Uterus (tissue), 2 donors: ENCODE results near the gene USP47.

Experiments used
- POLR2A ChIP-seq, 2 donors: fragments of 450-650 bp; IDR thresholded peaks; one replicate each; pipeline ENCODE4 v1.6.1; 2016; ENCODE audit warnings: antibody characterized with exemption in 2 of 2, mild to moderate bottlenecking in 1 of 2, moderate library complexity in 1 of 2
- TF ChIP-seq, protein P1 (sequence below), 4 experiments: fragments of 200-600 bp in 2 of 4; fragments of 450-650 bp in 2 of 4; sonication (generic) in 2 of 4; IDR thresholded peaks; one replicate each; pipeline ENCODE4 v1.5.1; 2016 to 2019; ENCODE audit warnings: antibody characterized with exemption in 4 of 4, mild to moderate bottlenecking in 2 of 4, moderate library complexity in 1 of 4

DNA sequence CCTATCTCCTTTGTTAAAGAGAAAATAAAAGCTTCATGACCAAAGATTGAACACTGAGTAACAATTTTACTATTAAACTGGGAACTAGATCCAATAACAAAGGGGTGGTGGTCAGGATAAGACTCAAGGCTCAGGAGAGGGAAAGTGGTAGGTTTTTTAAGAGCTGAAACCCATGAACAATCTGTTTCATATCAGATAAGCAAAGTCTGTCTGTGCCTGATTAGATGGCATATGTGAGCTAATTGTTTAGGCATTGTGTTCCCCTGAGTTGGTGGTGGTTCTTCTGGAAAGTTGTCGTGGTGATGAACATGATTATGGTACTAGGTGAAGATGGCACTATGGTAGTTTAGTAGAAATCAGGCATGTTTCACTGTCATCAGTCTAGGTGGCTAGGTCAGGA, 24.4 kb downstream of the USP47 start:
- no peak for TF ChIP-seq POLR2A (IDR thresholded peaks at IDR 0.05)
- TF ChIP-seq, protein P1, sequence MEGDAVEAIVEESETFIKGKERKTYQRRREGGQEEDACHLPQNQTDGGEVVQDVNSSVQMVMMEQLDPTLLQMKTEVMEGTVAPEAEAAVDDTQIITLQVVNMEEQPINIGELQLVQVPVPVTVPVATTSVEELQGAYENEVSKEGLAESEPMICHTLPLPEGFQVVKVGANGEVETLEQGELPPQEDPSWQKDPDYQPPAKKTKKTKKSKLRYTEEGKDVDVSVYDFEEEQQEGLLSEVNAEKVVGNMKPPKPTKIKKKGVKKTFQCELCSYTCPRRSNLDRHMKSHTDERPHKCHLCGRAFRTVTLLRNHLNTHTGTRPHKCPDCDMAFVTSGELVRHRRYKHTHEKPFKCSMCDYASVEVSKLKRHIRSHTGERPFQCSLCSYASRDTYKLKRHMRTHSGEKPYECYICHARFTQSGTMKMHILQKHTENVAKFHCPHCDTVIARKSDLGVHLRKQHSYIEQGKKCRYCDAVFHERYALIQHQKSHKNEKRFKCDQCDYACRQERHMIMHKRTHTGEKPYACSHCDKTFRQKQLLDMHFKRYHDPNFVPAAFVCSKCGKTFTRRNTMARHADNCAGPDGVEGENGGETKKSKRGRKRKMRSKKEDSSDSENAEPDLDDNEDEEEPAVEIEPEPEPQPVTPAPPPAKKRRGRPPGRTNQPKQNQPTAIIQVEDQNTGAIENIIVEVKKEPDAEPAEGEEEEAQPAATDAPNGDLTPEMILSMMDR (IDR thresholded peaks at IDR 0.05): no peak
